ENCODE results near the gene PAN2. TPM values are rescaled to one million over a fixed set of nuclear protein-coding genes. Genes with fewer than 3 reads are reported as not detected.
"Not testable (repeated sequence)": the region's sequence is repeated elsewhere in the genome, so short reads cannot be mapped to it uniquely, and the experiment has no call there.

PAN2 gene
- total RNA-seq, 1 experiment from 2014 or later: 16.9 TPM

- no peak for DNase-seq (ENCODE audit: low read depth)
Observed at GRCh38 chr12:56274299-56274698, 59.5 kb downstream of the PAN2 start.

GRCh38 chr12:56272468-56272867 lies 61.3 kb downstream of the PAN2 start:
- DNase-seq (ENCODE audit: low read depth): not testable (repeated sequence)

GRCh38 chr12:56271031-56271430 lies 62.8 kb downstream of the PAN2 start:
- peak; percentile 49 for DNase-seq (ENCODE audit: low read depth)

- no peak for DNase-seq (ENCODE audit: low read depth)
Observed at GRCh38 chr12:56267443-56268071, 66.2 kb downstream of the PAN2 start.

- DNase-seq (ENCODE audit: low read depth): peak; percentile 85
Observed at GRCh38 chr12:56266693-56267442, 66.9 kb downstream of the PAN2 start, which contains the start of gene COQ10A. Gene COQ10A (plus strand): TSS chr12:56266942. CDS start chr12:56267119, 177 bp downstream.

Small RNA genes within 50 kb of the gene (small RNA-seq; reads per million reads assigned to genes)
- 0.07 reads per million for gene RNU7-40P

Other genes with a start within 250 kb of the PAN2 start
- gene PA2G4, start 229.4 kb downstream of the PAN2 start, total RNA-seq (2014; rRNA removed; shearing (Covaris generic)): 526 and 607 TPM in 2 replicates
- 3,633 and 5,394 TPM in 2 replicates for gene RPL41, start 217.4 kb downstream of the PAN2 start, total RNA-seq (2014; rRNA removed; shearing (Covaris generic))
- gene ZC3H10, start 215.7 kb downstream of the PAN2 start, total RNA-seq (2014; rRNA removed; shearing (Covaris generic)): 2.7 and 5.6 TPM in 2 replicates
- 134 and 140 TPM in 2 replicates for gene ESYT1, start 205.7 kb downstream of the PAN2 start, total RNA-seq (2014; rRNA removed; shearing (Covaris generic))
- gene MYL6B, start 181.4 kb downstream of the PAN2 start, total RNA-seq (2014; rRNA removed; shearing (Covaris generic)): 127 and 137 TPM in 2 replicates
- gene MYL6, start 175.6 kb downstream of the PAN2 start, total RNA-seq (2014; rRNA removed; shearing (Covaris generic)): 1,272 and 2,138 TPM in 2 replicates
- gene SMARCC2, start 144.5 kb downstream of the PAN2 start, total RNA-seq (2014; rRNA removed; shearing (Covaris generic)): 36.8 and 44.3 TPM in 2 replicates
- 59.7 and 67.7 TPM in 2 replicates for gene RNF41, start 112.1 kb downstream of the PAN2 start, total RNA-seq (2014; rRNA removed; shearing (Covaris generic))
- gene NABP2, start 109.7 kb downstream of the PAN2 start, total RNA-seq (2014; rRNA removed; shearing (Covaris generic)): 77.9 and 78.3 TPM in 2 replicates
- 0.71 TPM in 1 of 2 replicates, not detected in the other for gene SLC39A5, start 103.9 kb downstream of the PAN2 start, total RNA-seq (2014; rRNA removed; shearing (Covaris generic))
- 18.8 and 26.3 TPM in 2 replicates for gene ANKRD52, start 75.6 kb downstream of the PAN2 start, total RNA-seq (2014; rRNA removed; shearing (Covaris generic))
- 18.3 and 19.4 TPM in 2 replicates for gene COQ10A, start 67.1 kb downstream of the PAN2 start, total RNA-seq (2014; rRNA removed; shearing (Covaris generic))
- gene CS, start 33.7 kb downstream of the PAN2 start, total RNA-seq (2014; rRNA removed; shearing (Covaris generic)): 122 and 174 TPM in 2 replicates
- 72.2 and 85.4 TPM in 2 replicates for gene CNPY2, start 18.0 kb downstream of the PAN2 start, total RNA-seq (2014; rRNA removed; shearing (Covaris generic))
- gene IL23A, start 4.9 kb upstream of the PAN2 start, total RNA-seq (2014; rRNA removed; shearing (Covaris generic)): 0.43 TPM in 1 of 2 replicates, not detected in the other
- 32.7 and 33.1 TPM in 2 replicates for gene STAT2, start 26.1 kb upstream of the PAN2 start, total RNA-seq (2014; rRNA removed; shearing (Covaris generic))
- gene APOF, start 28.9 kb upstream of the PAN2 start, total RNA-seq (2014; rRNA removed; shearing (Covaris generic)): not detected in 2 replicates
- gene TIMELESS, start 115.4 kb upstream of the PAN2 start, total RNA-seq (2014; rRNA removed; shearing (Covaris generic)): 17.5 and 21.3 TPM in 2 replicates
- gene MIP, start 120.7 kb upstream of the PAN2 start, total RNA-seq (2014; rRNA removed; shearing (Covaris generic)): not detected in 2 replicates
- gene SPRYD4, start 134.6 kb upstream of the PAN2 start, total RNA-seq (2014; rRNA removed; shearing (Covaris generic)): 2.3 and 2.9 TPM in 2 replicates
- not detected in 2 replicates for gene GLS2, start 154.2 kb upstream of the PAN2 start, total RNA-seq (2014; rRNA removed; shearing (Covaris generic))
- gene RBMS2, start 187.8 kb upstream of the PAN2 start, total RNA-seq (2014; rRNA removed; shearing (Covaris generic)): 30.9 and 33.3 TPM in 2 replicates